Liver (tissue), 2 donors: Measurements from ENCODE around the gene FOXO1.

Source experiments
- CTCF ChIP-seq: fragments of 150-350 bp; IDR thresholded peaks from 2 replicates; pipeline ENCODE4 v1.5.1; 2017; ENCODE audit warnings: improper control_type of control experiment, low read depth, low read length; ENCODE audit not compliant: missing input control
- TF ChIP-seq, protein P1 (sequence below): IDR thresholded peaks from 2 replicates; pipeline ENCODE4 v1.6.1; 2016; ENCODE audit warnings: antibody characterized with exemption, mild to moderate bottlenecking
- donor health status: healthy.

DNA sequence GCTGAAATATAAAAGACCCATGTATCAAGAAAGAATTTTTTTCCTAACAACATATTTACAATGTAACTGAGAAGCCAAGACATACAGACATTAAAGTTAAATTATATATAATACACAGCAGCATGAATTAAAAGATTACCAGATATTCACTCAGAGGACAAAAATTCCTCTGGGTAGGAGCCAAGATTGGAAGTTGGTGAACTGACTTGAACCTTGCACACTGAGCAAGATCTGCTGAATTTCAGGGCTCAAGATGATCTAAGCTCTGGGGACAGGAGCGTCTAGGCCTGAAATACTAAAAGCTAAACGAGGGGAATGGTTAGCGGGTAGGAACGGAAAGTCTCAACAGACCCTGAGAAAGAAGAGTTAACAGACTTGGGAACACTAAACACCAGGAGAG is 8.5 kb downstream of the FOXO1 start:
- TF ChIP-seq CTCF = no peak
- TF ChIP-seq, protein P1, sequence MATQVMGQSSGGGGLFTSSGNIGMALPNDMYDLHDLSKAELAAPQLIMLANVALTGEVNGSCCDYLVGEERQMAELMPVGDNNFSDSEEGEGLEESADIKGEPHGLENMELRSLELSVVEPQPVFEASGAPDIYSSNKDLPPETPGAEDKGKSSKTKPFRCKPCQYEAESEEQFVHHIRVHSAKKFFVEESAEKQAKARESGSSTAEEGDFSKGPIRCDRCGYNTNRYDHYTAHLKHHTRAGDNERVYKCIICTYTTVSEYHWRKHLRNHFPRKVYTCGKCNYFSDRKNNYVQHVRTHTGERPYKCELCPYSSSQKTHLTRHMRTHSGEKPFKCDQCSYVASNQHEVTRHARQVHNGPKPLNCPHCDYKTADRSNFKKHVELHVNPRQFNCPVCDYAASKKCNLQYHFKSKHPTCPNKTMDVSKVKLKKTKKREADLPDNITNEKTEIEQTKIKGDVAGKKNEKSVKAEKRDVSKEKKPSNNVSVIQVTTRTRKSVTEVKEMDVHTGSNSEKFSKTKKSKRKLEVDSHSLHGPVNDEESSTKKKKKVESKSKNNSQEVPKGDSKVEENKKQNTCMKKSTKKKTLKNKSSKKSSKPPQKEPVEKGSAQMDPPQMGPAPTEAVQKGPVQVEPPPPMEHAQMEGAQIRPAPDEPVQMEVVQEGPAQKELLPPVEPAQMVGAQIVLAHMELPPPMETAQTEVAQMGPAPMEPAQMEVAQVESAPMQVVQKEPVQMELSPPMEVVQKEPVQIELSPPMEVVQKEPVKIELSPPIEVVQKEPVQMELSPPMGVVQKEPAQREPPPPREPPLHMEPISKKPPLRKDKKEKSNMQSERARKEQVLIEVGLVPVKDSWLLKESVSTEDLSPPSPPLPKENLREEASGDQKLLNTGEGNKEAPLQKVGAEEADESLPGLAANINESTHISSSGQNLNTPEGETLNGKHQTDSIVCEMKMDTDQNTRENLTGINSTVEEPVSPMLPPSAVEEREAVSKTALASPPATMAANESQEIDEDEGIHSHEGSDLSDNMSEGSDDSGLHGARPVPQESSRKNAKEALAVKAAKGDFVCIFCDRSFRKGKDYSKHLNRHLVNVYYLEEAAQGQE = no peak
